CD4-positive, alpha-beta T cell treated with Interferon gamma for 1 hour (primary cell): Measurements from ENCODE around the gene ATP5ME.

Source experiments
- DNase-seq: peaks from one replicate; pipeline ENCODE4 v3.0.0-alpha.2; 2020

Gene ATP5ME

DNA sequence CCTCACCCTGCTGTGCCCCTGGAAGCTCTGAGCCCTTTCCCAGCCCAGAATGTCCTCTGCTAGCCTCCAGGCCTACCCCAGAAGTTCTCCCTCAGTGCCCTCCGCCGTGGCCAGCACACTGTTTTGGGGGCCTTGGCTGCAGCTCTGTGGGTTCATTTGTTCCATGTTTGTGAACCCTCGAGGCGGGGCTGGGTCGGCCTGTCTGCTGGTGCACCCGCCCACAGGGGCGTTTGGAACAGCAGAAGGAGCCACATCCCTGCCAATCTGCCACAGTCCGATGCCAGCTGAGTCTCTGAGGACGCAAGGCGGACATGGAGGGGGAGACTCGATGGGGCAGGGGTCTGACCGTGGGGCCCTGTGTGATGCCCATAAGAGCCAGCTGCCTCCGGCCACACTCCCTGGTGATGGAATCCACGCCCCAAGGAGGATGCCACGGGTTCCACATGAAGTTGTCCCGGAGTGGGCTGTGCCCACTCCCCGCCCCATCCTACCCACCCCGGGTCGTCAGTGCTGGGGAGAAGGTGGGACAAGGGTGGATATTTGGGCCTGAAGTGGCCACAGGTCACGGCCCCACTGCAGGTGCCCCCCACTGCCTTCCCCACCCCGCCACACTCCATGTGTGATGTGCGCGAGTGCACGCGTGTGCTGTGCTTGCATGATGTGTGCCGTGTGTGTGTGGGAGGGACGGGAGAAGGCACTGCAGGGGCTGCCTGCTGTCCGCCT is 7.1 kb downstream of the ATP5ME start:
- no peak for DNase-seq

DNA sequence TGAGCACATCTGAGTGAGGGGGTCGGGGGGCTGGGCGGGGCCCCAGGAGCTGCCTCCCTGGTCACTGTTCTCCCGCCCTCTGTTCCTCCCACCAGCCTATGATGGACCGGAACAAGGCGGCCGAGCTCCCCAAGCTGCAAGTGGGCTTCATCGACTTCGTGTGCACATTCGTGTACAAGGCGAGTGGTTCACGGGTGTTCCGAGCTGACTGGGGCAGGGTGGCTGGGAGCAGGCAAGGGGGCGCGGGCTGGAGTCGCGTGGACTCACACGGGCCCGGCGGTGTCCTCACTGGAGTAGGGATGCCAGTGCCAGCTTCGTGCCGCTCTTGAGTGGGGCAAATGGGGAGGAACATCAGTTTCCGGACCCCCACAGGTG is 7.7 kb downstream of the ATP5ME start:
- DNase-seq = no peak

DNA sequence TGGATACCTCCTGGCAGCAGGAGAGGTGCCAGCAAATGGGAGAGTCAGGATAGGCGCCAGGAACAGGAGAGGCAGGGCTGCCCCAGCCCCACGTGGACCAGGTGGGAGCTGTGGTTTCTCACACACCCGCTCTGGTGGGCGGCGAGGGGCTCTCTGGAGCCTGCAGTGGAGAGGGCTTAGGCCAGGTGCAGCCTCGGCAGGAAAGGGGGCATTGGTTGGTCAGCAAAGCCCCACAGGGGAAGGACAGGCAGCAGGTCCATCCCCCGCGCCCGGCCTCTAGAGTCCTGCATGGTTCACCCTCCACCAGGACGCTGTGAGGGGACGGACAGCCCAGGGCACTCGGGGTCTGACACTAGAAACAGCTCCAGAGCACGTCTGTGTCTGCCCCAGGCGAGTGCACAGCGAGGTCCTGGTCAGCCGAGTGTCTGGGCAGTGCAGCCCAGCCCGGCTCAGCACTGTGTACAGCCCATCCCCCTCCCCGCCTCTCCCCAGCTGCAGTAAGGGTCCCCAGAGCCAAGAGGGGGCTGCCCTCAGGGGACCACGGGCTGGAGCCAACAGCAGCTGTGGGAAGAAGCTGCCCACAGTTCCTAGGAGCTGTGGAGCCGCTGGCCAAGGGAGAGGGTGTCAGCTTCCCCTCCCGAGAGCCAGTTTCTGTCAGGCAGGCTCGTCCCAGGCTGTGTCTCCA is 8.2 kb downstream of the ATP5ME start:
- no peak for DNase-seq

DNA sequence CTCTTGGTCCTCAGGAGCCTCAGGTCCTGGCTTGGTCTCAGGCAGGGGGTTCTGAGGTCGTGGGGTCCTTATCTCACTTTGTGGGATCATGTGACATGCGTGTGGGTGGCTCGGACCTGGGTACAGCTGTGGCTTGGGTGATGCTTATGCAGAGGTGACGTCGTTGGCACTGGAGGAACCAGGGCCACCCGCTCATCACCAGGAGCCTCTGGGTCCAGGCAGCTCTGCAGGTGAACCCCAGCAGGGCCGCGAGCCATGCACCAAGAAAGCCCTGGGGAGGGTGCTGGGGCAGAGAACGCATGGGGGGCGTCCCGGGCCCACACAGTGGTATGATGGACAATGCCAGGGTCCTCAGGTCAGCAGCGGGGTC is 8.7 kb downstream of the ATP5ME start:
- DNase-seq = no peak

DNA sequence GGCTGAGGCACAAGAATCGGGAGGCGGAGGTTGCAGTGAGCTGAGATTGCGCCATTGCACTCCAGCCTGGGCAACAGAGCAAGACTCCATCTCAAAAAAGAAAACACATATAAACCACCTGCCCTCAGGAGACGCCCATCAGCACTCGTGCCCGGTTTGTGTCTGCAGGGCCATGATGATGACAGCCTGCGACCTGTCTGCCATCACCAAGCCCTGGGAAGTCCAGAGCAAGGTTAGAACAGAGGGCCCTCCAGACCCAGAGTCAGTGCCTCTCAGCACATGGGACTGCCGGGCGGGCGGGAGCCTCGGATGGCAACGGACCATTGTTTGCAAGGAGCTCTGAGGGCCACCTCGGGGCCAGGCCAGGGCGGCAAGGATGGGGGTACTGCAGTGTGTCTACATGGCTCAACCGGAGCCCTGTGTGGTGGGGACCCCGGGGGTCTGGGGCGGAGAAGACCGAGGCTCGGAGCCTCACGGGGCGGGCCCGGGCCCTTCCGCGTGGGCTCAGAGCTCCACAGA is 9.3 kb downstream of the ATP5ME start:
- DNase-seq = no peak

DNA sequence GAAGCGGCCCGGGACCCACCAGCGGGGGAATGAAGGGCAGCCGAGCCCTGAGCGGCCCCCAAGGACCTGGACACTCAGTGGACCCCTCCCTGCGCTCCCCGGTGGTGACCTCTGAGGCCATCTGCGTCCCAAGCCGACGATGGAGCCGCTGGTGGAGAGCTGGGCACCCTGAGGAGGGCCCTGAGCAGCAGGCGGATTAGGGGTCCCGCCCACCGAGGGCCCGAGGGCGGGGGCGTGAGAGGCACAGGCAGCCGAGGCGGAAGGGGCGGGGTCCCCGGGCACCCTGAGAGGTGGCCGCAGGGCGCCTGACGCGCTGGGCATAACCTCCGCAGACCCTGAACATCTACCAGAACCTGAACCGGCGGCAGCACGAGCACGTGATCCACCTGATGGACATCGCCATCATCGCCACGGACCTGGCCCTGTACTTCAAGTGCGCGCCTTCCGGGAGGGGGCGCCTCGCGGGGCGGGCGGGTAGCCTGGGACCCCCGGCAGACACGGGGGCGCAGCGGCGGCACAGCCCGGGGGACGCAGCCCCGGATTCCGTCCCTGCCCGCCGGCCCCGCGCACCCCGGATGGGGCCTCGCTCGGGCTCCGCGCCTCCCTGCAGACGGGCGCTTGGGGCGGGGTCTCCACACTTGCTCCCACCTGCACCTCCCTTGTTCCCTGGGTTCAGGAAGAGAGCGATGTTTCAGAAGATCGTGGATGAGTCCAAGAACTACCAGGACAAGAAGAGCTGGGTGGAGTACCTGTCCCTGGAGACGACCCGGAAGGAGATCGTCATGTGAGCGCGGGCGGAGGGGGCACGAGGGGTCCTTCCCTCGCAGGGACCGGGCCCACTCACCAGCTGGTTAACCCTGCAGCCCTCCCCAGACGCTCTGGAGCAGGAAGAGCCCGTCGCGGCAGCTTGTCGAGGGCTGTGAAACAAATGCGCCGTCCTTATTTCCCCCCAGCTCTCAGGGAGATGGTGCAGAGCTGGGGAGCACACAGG is 10.3 kb downstream of the ATP5ME start:
- DNase-seq = peak; percentile 78

DNA sequence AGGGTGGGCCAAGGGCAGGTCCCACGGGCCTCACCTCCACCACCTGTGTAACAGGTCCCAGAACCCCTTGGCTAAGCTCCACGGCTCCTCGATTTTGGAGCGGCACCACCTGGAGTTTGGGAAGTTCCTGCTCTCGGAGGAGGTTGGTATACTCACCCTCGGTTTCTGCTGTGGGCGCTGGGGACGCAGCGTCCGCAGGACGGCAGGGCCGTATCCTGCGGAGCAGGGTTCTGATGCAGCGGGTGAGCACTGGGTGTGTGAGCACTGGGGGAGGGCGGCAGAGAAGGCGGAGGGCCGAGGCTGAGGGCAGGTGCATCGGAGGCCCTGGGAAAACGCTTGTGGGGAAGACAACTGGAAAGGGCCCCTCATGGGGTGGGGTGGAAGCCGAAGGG is 11.0 kb downstream of the ATP5ME start:
- no peak for DNase-seq

DNA sequence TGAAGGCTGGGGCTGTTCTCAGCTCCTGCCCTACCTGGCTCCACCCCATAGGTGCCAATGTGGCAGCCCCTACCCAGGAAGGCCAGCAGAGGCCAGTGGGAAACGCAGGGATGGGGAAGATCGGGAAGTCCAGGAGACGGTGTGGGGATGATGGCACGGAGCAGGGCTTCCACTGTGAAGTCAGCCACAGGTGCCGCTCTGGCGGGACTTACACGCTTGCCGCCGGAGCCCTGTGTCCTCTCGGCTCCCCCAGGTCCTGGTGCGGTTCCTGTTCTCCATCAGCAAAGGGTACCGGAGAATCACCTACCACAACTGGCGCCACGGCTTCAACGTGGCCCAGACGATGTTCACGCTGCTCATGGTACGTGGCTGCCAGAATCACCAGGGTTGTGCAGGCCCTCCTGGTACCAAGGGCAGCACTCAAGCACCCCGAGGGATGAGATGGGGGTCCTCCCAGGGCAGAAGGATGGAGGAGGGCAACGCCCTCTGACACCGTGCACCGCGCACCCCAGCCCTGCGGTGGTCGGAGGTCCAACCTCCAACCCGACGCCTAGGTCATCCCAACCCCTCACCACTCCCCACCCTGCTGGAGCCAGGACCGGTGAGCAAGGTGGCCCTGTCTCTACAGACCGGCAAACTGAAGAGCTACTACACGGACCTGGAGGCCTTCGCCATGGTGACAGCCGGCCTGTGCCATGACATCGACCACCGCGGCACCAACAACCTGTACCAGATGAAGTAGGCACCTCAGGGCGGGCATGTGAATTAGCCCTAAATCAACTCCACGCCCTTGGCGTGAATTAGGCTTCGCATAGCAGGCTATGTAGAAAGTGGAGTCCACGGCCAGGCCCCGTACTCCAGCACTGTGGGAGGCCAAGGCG is 12.0 kb downstream of the ATP5ME start:
- DNase-seq = no peak

DNA sequence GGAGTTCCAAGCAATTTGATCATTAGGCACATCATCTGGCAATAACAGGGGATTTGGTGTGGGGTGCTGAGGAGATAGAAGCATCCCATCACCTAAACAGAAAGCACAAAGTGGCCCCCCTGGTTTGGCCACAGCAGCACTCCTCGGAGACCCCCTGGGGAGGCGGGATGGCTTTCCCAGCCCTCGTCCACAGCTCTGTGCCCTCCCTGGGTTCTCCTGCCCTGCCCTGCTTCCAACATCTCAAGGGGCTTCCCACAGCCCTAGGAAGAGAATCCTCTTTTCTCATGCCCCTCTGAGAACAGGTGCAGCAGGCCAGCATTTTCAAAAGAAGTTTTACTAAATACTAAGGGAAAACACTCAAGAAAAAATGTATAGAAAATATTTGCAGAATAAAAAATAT is 12.8 kb downstream of the ATP5ME start:
- no peak for DNase-seq

DNA sequence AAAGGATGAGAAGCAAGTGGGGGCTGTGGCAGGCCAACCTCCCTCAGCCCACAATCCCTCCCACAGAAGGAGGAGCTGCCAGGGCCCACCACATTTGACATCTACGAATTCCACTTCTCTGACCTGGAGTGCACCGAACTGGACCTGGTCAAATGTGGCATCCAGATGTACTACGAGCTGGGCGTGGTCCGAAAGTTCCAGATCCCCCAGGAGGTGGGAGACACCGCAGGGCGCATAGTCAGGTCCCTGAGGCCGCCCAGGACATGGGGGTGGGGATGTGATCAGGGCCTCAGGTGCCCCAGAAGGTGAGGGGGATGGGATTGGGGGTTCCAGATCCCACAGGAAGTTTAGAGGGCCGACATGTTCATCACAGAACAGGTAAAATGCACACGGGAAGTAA is 13.7 kb downstream of the ATP5ME start:
- no peak for DNase-seq

DNA sequence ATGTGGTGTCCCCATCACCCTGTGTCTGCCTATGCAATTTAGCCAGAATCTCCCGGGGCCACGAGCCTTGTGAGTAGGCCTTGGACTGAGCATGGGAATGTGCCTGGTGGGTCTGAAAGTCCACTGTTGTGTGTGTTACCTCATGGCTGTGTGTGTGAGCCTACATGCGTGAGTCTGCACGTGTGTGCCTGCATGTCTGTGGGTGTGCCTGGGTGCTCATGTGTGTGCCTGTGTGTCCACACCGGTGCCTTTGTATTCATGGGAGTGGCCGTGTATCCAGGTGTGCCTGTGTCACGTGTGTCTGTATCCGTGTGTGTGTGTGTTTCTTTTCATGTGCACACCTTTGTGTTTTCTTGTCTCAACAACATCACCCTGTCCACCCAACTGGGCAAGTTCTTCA is 14.2 kb downstream of the ATP5ME start:
- no peak for DNase-seq

DNA sequence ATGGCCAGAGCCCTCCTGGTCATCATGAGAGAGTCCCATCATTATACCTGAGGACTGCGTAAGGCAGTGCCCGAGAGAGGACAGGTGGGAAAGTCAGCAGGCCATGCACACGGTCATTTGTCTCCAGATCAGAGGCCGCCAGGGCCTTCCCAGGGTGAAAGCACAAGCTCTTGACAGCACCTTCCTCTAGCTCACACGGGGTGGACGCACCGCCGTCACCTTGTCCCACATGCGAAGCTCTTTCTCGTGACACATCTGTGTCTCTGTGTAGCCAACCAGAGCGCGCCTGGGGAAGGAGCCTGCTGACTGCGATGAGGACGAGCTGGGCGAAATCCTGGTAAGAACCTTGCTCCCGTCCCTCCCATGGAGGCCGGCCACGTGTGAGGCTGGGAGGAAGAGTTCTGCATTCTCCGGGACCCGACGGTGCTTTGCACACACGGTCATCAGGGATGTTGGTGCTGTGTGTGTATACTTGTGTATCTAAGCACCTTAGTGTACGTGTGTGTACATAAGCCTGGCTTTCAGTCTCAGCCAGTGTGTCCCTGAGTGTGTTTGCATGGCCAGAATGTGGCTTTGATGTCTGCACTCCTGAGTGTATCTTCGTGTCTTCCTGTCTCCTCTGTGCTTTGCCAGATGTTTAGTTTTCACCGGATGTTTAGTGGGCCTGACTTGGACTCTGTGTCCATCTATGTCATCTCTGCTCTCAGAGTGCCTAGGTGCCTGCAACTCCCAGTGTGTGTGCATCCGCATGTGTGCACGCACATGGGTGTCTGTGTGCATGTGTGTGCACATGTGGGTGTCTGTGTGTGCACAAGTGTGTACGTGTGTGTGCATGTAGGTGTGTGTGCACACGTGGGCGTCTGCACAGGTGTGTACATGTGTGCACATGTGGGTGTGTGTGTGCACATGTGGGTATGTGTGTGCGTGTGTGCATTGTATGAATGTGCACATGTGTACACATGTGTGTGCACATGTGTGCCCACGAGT is 15.1 kb downstream of the ATP5ME start:
- DNase-seq = no peak

DNA sequence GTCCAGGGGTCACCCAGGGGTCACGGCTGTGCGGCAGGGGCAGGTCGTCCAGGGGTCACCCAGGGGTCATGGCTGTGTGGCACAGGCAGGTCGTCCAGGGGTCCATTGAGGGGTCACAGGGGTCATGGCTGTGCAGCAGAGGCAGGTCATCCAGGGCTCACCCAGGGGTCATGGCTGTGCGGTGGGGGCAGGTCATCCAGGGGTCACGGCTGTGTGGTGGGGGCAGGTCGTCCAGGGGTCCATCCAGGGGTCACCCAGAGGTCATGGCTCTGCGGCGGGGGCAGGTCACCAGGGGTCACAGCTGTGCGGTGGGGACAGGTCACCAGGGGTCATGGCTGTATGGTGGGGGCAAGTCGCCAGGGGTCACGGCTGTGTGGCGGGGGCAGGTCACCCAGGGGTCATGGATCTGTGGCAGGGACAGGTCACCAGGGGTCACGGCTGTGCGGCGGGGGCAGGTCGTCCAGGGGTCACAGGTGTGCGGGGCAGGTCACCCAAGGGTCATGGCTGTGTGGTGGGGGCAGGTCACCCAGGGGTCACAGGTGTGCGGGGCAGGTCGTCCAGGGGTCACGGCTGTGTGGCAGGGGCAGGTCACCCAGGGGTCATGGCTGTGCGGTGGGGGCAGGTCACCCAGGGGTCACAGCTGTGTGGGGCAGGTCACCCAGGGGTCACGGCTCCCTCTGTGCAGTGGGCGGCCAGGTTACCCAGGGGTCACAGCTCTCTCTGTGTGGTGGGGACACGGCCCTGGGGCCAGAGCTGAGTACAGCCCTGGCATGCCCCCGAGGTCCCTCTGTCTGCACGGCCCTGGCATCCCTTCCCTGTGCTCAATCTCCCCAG is 16.0 kb downstream of the ATP5ME start:
- DNase-seq = no peak

DNA sequence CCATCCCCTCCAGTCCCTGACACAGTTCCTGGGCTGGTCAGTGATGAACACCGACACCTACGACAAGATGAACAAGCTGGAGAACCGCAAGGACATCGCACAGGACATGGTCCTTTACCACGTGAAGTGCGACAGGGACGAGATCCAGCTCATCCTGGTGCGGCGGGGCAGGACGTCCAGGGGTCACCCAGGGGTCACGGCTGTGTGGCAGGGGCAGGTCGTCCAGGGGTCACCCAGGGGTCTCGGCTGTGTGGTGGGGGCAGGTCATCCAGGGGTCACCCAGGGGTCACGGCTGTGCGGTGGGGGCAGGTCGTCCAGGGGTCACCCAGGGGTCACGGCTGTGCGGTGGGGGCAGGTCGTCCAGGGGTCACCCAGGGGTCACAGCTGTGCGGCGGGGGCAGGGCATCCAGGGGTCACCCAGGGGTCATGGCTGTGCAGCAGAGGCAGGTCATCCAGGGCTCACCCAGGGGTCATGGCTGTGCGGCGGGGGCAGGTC is 16.7 kb downstream of the ATP5ME start:
- no peak for DNase-seq

DNA sequence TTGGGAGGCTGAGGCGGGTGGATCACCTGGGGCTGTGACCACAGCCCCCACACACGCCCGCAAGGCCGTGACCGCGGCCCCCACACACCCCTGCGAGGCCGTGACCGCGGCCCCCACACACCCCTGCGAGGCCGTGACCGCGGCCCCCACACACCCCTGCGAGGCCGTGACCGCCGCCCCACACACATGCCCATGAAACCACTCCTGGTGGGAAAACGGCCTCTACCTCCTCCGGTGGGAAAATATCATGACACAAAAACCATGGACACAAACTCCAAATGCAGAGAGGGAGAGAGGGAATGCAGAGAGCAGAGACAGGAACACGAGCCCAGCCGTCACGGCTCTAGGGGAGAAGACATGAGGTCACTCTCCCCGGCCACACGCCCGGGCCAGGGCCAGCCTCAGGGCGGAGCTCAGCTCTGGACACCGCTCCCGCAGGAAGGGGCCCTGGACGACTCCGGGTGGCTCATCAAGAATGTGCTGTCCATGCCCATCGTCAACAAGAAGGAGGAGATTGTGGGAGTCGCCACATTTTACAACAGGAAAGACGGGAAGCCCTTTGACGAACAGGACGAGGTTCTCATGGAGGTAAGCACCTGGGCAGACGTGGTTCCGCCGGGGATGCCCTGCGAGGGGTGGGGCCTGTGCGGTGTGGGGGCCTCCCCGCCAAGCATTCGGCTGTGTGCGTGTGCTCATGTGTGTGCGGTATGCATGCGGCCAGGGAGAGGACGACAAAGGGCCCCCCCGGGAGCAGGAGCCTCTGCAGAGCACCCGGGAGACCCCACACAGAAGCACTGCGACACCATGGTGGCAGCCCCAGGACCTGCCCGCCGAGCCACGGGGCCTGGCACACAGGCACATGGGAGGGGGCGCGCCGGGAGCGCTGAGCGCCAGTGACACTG is 17.4 kb downstream of the ATP5ME start:
- DNase-seq = no peak

DNA sequence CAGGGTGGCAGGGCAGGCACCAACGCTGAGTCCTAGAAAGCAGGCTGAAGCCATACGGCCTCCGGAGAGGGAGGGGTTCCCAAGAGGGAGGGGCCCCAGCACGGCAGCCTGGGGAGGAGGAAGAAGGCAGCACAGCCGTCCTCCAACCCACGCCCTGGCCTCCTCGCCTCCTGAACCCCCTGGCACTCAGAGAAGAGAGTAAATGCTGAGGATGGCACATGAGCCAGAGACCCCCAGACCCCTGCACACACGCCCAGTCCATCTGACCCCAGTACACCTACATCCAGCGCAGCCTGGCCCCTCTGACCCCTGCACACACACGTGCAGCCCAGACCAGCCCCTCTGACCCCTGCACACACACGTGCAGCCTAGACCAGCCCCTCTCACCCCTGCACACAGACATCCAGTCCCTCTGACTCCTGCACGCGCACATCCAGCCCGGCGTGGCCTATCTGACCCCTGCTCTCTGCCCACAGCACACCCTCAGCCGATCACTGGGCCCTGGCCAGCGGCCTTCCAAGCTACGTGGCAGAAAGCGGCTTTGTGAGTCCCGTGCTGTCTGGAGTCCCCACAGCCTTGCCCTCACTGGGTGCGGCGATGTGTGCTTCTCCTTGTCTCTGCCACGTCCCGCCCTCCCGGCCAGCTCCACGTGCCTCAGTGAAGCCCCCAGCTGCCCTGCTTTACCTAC is 18.5 kb downstream of the ATP5ME start:
- DNase-seq = no peak

DNA sequence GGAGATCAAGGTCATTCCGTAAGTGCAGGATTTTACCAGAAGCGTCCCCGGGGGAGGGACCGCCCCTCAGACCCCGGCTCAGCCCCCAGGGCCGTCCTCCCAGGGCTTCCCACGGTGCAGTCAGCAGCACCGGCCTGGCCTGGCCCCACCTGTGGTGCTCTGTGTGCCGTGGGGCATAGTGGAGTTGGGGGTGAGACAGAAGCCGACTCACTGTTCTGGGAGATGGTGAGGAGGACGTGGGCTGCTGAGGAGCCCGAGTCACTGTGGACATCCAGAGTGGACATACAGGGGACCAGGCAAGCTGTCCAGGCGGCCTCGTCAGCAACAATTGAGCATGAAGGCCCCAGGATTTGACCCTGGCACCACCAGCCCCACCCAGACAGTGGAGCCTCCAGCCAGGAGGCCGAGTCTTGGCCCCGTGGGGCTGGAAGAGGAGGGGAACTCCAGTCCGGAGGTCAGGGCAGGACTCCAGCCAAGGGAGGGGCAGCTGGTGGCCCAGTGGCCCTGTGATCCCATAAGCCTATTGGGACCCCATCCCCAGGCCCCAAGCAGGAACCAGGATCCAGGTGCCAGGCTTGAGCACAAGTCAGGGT is 19.1 kb downstream of the ATP5ME start:
- DNase-seq = no peak

DNA sequence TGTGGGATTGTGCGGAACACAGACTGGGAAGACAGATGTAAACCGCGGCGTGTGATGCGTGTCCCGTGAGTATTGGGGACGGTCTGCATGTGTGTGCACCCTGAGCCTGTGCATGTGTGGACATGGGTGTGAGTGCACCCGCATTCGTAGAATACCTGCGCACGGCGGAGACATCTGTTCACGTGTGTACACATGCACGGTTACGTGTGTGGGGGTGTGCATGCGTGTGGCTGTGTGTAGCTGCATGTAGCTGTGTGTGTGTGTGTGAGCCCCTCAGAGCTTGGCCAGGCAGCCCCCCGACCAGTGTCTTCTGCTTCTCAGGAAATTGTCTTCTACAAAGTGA is 19.6 kb downstream of the ATP5ME start:
- no peak for DNase-seq
